ENCODE measurements around the gene GRK7.

GRK7 gene

GRCh38 chr3:141735770-141736465, 27.3 kb upstream of the GRK7 start:
- Histone ChIP-seq H3K4me1 (ENCODE audit: insufficient read depth, low read length) (peaks cover 17% of the 10 kb centered on the region), H3K27ac (ENCODE audit: low read depth, low read length) (no peak overlapping the region), H3K4me3 (ENCODE audit: low read length) (no peak overlapping the region), H3K9ac (ENCODE audit: low read depth, low read length) (no peak overlapping the region), H3K36me3 (ENCODE audit: insufficient read depth, low read length) (peaks cover 12% of the 10 kb centered on the region; the same call in 1 of the 2 replicates), H3K9me3 (ENCODE audit: insufficient read depth, low read depth, low read length) (no peaks in the 10 kb centered on the region), H3K27me3 (ENCODE audit: insufficient read depth, low read length) (no peaks in the 10 kb centered on the region)
- 87% methylated on average over 7 of the region's 7 CpGs for WGBS

DNA sequence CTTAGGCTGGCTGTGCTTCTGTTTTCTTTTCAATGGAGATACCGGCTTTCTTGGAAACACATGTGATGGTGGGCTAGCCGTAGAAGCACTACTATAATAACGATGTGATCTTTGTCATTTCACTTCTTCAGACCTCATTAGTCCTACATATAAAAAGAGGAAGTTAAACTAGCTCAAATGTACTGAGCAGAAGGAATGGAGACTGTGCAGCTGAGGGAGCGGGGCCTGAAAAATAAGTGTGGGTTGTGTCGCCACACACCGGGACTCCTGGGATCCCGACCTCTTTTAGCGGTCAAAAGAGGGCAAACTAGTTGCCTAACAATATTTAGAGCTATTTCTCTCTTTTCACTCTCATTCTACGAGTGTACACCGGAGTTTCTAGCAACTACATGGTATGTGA, 26.1 kb upstream of the GRK7 start:
- Histone ChIP-seq H3K9me3 (ENCODE audit: insufficient read depth, low read depth, low read length) (no peaks in the 10 kb centered on the region), H3K27me3 (ENCODE audit: insufficient read depth, low read length) (no peaks in the 10 kb centered on the region), H3K36me3 (ENCODE audit: insufficient read depth, low read length) (peaks cover 17% of the 10 kb centered on the region; the same call in 1 of the 2 replicates), H3K9ac (ENCODE audit: low read depth, low read length) (no peak overlapping the region), H3K4me3 (ENCODE audit: low read length) (no peak overlapping the region), H3K4me1 (ENCODE audit: insufficient read depth, low read length) (peaks cover 20% of the 10 kb centered on the region), H3K27ac (ENCODE audit: low read depth, low read length) (no peak overlapping the region)
- WGBS, result 96% methylated on average over 10 of the region's 10 CpGs

DNA sequence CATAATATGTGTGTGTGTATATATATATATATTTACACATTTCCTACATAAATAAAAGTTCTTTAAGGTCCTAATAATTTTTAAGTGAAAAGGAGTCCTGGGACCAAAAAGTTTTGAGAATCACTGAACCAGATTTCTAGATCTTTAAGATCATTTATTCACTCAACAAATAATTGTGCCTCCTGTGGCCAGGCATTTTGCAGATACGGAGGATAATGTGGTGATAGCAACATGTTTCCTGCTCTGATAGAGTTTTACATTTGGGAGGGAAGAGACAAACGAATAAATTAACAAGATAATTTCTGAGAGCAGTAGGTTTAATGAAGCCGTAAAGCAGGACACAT, 25.6 kb upstream of the GRK7 start:
- Histone ChIP-seq H3K9ac (ENCODE audit: low read depth, low read length) (peak overlapping the region; percentile 36; the same call in 1 of the 2 replicates), H3K27me3 (ENCODE audit: insufficient read depth, low read length) (no peaks in the 10 kb centered on the region), H3K4me3 (ENCODE audit: low read length) (peak overlapping the region; percentile 97), H3K27ac (ENCODE audit: low read depth, low read length) (no peak overlapping the region), H3K9me3 (ENCODE audit: insufficient read depth, low read depth, low read length) (no peaks in the 10 kb centered on the region), H3K36me3 (ENCODE audit: insufficient read depth, low read length) (peaks cover 20% of the 10 kb centered on the region), H3K4me1 (ENCODE audit: insufficient read depth, low read length) (peaks cover 20% of the 10 kb centered on the region)
- WGBS, result 8% methylated on average over 3 of the region's 3 CpGs

DNA sequence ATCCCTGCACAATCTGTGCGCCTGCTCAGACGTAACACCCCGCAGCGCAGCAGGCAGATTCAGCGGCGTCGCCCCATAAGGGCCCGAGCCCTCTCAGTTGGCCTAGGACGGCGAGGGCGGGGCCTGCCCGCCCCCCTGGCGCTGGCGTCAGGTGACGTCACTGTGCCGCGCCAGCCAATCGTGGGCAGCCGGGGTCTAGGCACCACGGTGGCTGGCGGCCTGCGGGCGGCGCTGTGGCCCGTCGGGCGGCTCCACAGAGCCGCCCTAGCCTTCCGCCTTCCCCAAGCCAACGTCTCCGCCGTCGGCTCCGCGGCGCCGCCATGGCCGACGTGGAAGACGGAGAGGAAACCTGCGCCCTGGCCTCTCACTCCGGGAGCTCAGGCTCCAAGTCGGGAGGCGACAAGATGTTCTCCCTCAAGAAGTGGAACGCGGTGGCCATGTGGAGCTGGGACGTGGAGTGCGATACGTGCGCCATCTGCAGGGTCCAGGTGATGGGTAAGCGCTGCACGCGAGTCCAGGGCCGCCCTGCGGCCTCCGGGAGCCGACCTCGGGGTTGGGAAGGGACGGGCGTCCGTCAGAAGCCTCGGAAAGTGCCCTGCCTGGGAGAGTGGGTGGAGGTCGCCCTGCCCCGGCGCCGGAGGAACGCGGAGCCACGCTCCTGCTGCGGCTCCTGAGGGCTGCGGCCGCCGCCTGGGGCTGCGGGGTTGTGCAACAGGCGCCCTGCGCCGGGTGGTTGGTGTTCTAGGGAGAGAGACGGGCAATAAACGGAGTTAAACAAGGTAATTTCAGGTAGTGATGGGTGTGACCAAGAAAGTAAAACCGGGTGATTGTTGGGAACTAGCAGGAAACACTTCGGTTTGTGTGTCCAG, 25.0 kb upstream of the GRK7 start, which contains the start of gene RNF7:
Gene RNF7, plus strand, starts transcription at position 277 of the 869 bp plus-strand sequence. Its CDS starts 44 bp downstream, at position 321.
- Histone ChIP-seq H3K27me3 (ENCODE audit: insufficient read depth, low read length) (no peaks in the 10 kb centered on the region), H3K27ac (ENCODE audit: low read depth, low read length) (peak within 1 kb of the TSS; percentile 83), H3K4me1 (ENCODE audit: insufficient read depth, low read length) (peaks cover 20% of the 10 kb centered on the region), H3K36me3 (ENCODE audit: insufficient read depth, low read length) (peaks cover 26% of the 10 kb centered on the region), H3K4me3 (ENCODE audit: low read length) (peak within 1 kb of the TSS; percentile 97), H3K9ac (ENCODE audit: low read depth, low read length) (peak within 1 kb of the TSS; percentile 97), H3K9me3 (ENCODE audit: insufficient read depth, low read depth, low read length) (no peaks in the 10 kb centered on the region)
- WGBS, result under 1% methylated on average over 81 of the region's 81 CpGs

DNA sequence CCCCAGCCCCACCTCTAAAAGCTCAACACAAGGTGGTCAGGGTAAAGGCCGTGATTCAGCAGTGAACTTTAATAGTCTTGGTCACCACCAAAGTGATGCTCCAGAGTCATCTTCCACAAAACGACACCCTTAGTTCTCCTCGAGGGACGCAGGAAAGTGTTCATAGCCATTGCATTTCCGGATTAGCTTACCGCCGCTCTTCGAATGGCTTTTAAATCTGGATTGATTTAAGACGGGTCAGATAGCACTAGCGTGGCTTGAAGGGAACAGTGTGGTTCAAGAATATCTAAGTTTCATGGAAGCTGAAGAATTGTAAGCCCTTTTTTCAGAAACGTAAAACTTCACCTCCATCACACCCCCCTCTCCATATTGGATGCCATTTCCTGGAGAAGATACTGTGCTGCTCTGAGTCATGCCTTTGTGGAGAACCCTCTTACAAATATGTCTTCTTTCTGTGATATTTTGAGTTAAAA, 24.3 kb upstream of the GRK7 start:
- under 1% methylated on average over 11 of the region's 11 CpGs for WGBS
- Histone ChIP-seq H3K9ac (ENCODE audit: low read depth, low read length) (peak overlapping the region; percentile 97), H3K4me3 (ENCODE audit: low read length) (peak overlapping the region; percentile 97), H3K9me3 (ENCODE audit: insufficient read depth, low read depth, low read length) (no peaks in the 10 kb centered on the region), H3K36me3 (ENCODE audit: insufficient read depth, low read length) (peaks cover 32% of the 10 kb centered on the region), H3K27me3 (ENCODE audit: insufficient read depth, low read length) (no peaks in the 10 kb centered on the region), H3K27ac (ENCODE audit: low read depth, low read length) (peak overlapping the region; percentile 83), H3K4me1 (ENCODE audit: insufficient read depth, low read length) (peaks cover 20% of the 10 kb centered on the region)

GRCh38 chr3:141739731-141740130, 23.5 kb upstream of the GRK7 start:
- H3K4me1 ChIP-seq (ENCODE audit: insufficient read depth, low read length), result peaks cover 20% of the 10 kb centered on the region
- no peaks in the 10 kb centered on the region for H3K27me3 ChIP-seq (ENCODE audit: insufficient read depth, low read length)
- H3K9ac ChIP-seq (ENCODE audit: low read depth, low read length), result peak overlapping the region; percentile 97
- no peaks in the 10 kb centered on the region for H3K9me3 ChIP-seq (ENCODE audit: insufficient read depth, low read depth, low read length)
- WGBS, result 89% methylated on average over 2 of the region's 2 CpGs
- H3K4me3 ChIP-seq (ENCODE audit: low read length), result peak overlapping the region; percentile 97
- peaks cover 40% of the 10 kb centered on the region for H3K36me3 ChIP-seq (ENCODE audit: insufficient read depth, low read length)
- H3K27ac ChIP-seq (ENCODE audit: low read depth, low read length), result no peak overlapping the region

DNA sequence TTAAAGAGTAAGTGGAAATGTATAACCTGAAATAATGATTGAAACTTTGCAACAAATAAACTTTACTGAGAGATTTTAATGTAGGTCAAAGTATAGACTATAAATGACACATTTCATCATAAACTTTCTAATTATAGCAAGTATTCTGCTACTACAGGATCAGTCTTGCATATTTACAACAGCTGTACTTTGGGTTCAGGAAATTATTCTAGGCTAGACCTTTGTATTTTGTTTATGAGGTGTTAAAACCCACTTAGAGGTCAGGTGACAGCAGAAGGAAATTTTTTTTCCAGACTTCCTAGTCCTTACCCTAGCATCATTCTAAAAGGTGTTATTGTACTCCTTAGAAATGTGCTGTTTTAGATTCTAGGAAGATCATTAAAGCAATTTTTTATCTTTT, 22.9 kb upstream of the GRK7 start:
- H3K4me3 ChIP-seq (ENCODE audit: low read length), result peak overlapping the region; percentile 97; the same call in 1 of the 2 replicates
- peaks cover 20% of the 10 kb centered on the region for H3K4me1 ChIP-seq (ENCODE audit: insufficient read depth, low read length)
- peaks cover 46% of the 10 kb centered on the region for H3K36me3 ChIP-seq (ENCODE audit: insufficient read depth, low read length)
- H3K9ac ChIP-seq (ENCODE audit: low read depth, low read length), result peak overlapping the region; percentile 16; the same call in 1 of the 2 replicates
- no peaks in the 10 kb centered on the region for H3K9me3 ChIP-seq (ENCODE audit: insufficient read depth, low read depth, low read length)
- H3K27ac ChIP-seq (ENCODE audit: low read depth, low read length), result no peak overlapping the region
- H3K27me3 ChIP-seq (ENCODE audit: insufficient read depth, low read length), result no peaks in the 10 kb centered on the region

DNA sequence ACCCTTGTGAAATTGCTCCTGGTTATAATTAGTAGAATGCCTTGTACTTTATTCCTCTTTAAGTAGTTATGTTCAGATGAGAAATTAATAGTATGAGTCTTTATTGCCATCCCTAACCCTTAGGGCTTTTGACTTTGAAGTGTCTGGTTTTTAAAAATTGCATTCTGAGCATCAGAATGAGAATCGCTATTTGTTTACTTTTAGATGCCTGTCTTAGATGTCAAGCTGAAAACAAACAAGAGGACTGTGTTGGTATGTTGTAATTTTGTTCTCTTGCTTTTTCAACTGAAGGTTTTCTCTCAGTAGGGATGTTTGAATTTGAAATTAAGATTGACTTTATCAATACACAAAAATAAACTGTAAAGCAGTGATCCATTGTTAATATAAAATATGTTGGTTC, 19.9 kb upstream of the GRK7 start:
- Histone ChIP-seq H3K4me1 (ENCODE audit: insufficient read depth, low read length) (peaks cover 20% of the 10 kb centered on the region), H3K4me3 (ENCODE audit: low read length) (no peak overlapping the region), H3K27me3 (ENCODE audit: insufficient read depth, low read length) (no peaks in the 10 kb centered on the region), H3K36me3 (ENCODE audit: insufficient read depth, low read length) (peaks cover 72% of the 10 kb centered on the region), H3K27ac (ENCODE audit: low read depth, low read length) (no peak overlapping the region), H3K9me3 (ENCODE audit: insufficient read depth, low read depth, low read length) (no peaks in the 10 kb centered on the region), H3K9ac (ENCODE audit: low read depth, low read length) (no peak overlapping the region)
- 91% methylated on average over 1 of the region's 1 CpG for WGBS

DNA sequence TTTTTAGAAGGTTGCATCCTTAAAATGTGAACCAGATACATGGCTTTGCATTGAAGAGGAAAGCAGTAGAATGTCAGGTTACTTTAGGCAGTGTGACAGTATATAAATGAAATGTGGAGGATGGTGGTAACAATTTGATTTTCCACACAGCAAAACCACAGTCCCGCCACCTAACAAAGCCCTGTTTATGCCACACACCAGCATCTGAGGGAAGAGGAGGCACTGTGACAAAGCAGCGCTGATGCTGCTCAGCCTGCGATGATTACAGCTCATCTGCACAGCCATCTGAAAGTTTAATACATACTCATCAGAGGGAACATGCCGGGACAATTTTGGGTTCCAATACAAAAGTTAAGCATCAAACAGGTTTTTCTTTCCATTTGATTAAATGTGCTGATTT, 16.2 kb upstream of the GRK7 start:
- Histone ChIP-seq H3K4me3 (ENCODE audit: low read length) (no peak overlapping the region), H3K36me3 (ENCODE audit: insufficient read depth, low read length) (peaks cover 63% of the 10 kb centered on the region), H3K4me1 (ENCODE audit: insufficient read depth, low read length) (no peaks in the 10 kb centered on the region), H3K27me3 (ENCODE audit: insufficient read depth, low read length) (no peaks in the 10 kb centered on the region), H3K9me3 (ENCODE audit: insufficient read depth, low read depth, low read length) (no peaks in the 10 kb centered on the region), H3K9ac (ENCODE audit: low read depth, low read length) (no peak overlapping the region), H3K27ac (ENCODE audit: low read depth, low read length) (no peak overlapping the region)
- WGBS, result 97% methylated on average over 4 of the region's 4 CpGs

- 74% methylated on average over 3 of the region's 3 CpGs for WGBS
- H3K9ac ChIP-seq (ENCODE audit: low read depth, low read length), result no peak overlapping the region
- H3K36me3 ChIP-seq (ENCODE audit: insufficient read depth, low read length), result peaks cover 7% of the 10 kb centered on the region
- H3K27me3 ChIP-seq (ENCODE audit: insufficient read depth, low read length), result no peaks in the 10 kb centered on the region
- H3K27ac ChIP-seq (ENCODE audit: low read depth, low read length), result no peak overlapping the region
- H3K9me3 ChIP-seq (ENCODE audit: insufficient read depth, low read depth, low read length), result no peaks in the 10 kb centered on the region
- H3K4me3 ChIP-seq (ENCODE audit: low read length), result no peak overlapping the region
- no peaks in the 10 kb centered on the region for H3K4me1 ChIP-seq (ENCODE audit: insufficient read depth, low read length)
These were observed 9.8 kb upstream of the GRK7 start for GRCh38 chr3:141753399-141753798.

DNA sequence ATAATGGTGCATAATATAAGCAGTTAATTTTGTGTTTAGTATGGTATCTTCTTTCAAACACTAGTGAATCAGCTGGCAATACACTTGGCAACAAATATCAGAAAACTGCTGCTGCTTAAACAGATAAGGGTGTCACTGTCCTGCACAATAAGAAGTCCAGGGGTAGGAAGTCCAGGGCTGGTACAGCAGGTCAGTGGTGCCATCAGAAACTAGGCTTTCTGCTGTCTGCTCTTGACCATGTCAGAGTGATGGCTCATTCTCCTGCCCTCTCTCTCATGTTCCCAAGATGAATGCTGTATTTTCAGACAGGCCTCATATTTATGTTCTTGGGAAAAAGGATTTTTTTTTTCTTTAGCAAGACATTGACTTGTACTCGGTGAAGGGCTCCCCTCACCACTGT, 9.2 kb upstream of the GRK7 start:
- Histone ChIP-seq H3K27me3 (ENCODE audit: insufficient read depth, low read length) (no peaks in the 10 kb centered on the region), H3K4me3 (ENCODE audit: low read length) (no peak overlapping the region), H3K36me3 (ENCODE audit: insufficient read depth, low read length) (peaks cover 5% of the 10 kb centered on the region), H3K9ac (ENCODE audit: low read depth, low read length) (no peak overlapping the region), H3K4me1 (ENCODE audit: insufficient read depth, low read length) (no peaks in the 10 kb centered on the region), H3K9me3 (ENCODE audit: insufficient read depth, low read depth, low read length) (no peaks in the 10 kb centered on the region), H3K27ac (ENCODE audit: low read depth, low read length) (no peak overlapping the region)
- 71% methylated on average over 1 of the region's 1 CpG for WGBS
